Neuronal stem cell (in vitro differentiated cells): ENCODE measurements around the gene RHOXF1.

Source experiments
- DNase-seq: peaks from one replicate; pipeline ENCODE4 v3.0.0-alpha.2; 2013; ENCODE audit warnings: low spot score
- H2AFZ ChIP-seq: one replicate; pipeline ENCODE4 v1.6.1; 2013; ENCODE audit warnings: mild to moderate bottlenecking, low read length, inconsistent platforms
- H2AK5ac ChIP-seq: 2 replicates; pipeline ENCODE4 v1.6.1; 2013; ENCODE audit warnings: low read depth, mild to moderate bottlenecking, inconsistent platforms, low read length, moderate library complexity, mixed read lengths
- H2BK120ac ChIP-seq: 2 replicates; pipeline ENCODE4 v1.6.1; 2013; ENCODE audit warnings: low read depth, mild to moderate bottlenecking, inconsistent platforms, low read length, moderate library complexity, mixed read lengths
- H2BK12ac ChIP-seq: one replicate; pipeline ENCODE4 v1.6.1; 2013; ENCODE audit warnings: low read length, inconsistent platforms
- H2BK15ac ChIP-seq: 2 replicates; pipeline ENCODE4 v1.6.1; 2013; ENCODE audit warnings: mild to moderate bottlenecking, low read length, inconsistent platforms, mixed read lengths
- H2BK5ac ChIP-seq: one replicate; pipeline ENCODE4 v1.6.1; 2013; ENCODE audit warnings: inconsistent platforms, mild to moderate bottlenecking, low read length, moderate library complexity
- H3K14ac ChIP-seq: one replicate; pipeline ENCODE4 v1.6.1; 2013; ENCODE audit warnings: low read length, inconsistent platforms
- H3K18ac ChIP-seq: 2 replicates; pipeline ENCODE4 v1.6.1; 2013; ENCODE audit warnings: low read length, inconsistent platforms
- H3K23ac ChIP-seq: 2 replicates; pipeline ENCODE4 v1.6.1; 2013; ENCODE audit warnings: low read depth, mild to moderate bottlenecking, mixed read lengths, low read length, inconsistent platforms; ENCODE audit not compliant: poor library complexity
- H3K27ac ChIP-seq: replicated peaks from 3 replicates; pipeline ENCODE4 v1.5.1; 2013; ENCODE audit warnings: low read length, inconsistent platforms
- H3K27me3 ChIP-seq, 3 experiments: 2 replicates each; pipeline ENCODE4 v1.6.1; 2013; ENCODE audit warnings: low read length in 3 of 3, mild to moderate bottlenecking in 2 of 3, inconsistent platforms in 1 of 3, low read depth in 1 of 3, mixed read lengths in 1 of 3, moderate library complexity in 1 of 3; ENCODE audit not compliant: control insufficient read depth in 3 of 3, insufficient read depth in 3 of 3
- H3K36me3 ChIP-seq, 2 donors: replicated peaks in 1 of 2; 2 replicates each; pipeline ENCODE4 v1.6.1; 2013; ENCODE audit warnings: low read length in 2 of 2; ENCODE audit not compliant: control insufficient read depth in 2 of 2, insufficient read depth in 2 of 2
- H3K4ac ChIP-seq: 2 replicates; pipeline ENCODE4 v1.6.1; 2013; ENCODE audit warnings: inconsistent platforms, mild to moderate bottlenecking, low read length, moderate library complexity
- H3K4me1 ChIP-seq, 2 donors: 1 replicate in 1 of 2; 2 replicates in 1 of 2; pipeline ENCODE4 v1.6.1; 2013; ENCODE audit warnings: low read length in 2 of 2, low read depth in 1 of 2; ENCODE audit not compliant: control insufficient read depth in 2 of 2, insufficient read depth in 1 of 2
- H3K4me2 ChIP-seq: one replicate; pipeline ENCODE4 v1.6.1; 2013; ENCODE audit warnings: mild to moderate bottlenecking, low read length, inconsistent platforms; ENCODE audit not compliant: insufficient read depth, poor library complexity, severe bottlenecking
- H3K4me3 ChIP-seq, 2 donors: 2 replicates each; pipeline ENCODE4 v1.5.1; 2013; ENCODE audit warnings: low read length in 2 of 2, mild to moderate bottlenecking in 2 of 2, inconsistent platforms in 1 of 2, moderate library complexity in 1 of 2
- H3K79me1 ChIP-seq: one replicate; pipeline ENCODE4 v1.6.1; 2013; ENCODE audit warnings: low read depth, mild to moderate bottlenecking, inconsistent platforms, low read length, moderate library complexity
- H3K9ac ChIP-seq: one replicate; pipeline ENCODE4 v1.6.1; 2013; ENCODE audit warnings: mild to moderate bottlenecking, low read depth, low read length, inconsistent platforms; ENCODE audit not compliant: poor library complexity
- H3K9me3 ChIP-seq, 2 donors: replicated peaks in 1 of 2; 2 replicates each; pipeline versions ENCODE3 to v1.6.1; 2013; ENCODE audit warnings: low read length in 2 of 2, mild to moderate bottlenecking in 2 of 2, inconsistent platforms in 1 of 2, low read depth in 1 of 2, mixed read lengths in 1 of 2, moderate library complexity in 1 of 2; ENCODE audit not compliant: control insufficient read depth in 2 of 2, insufficient read depth in 1 of 2
- H4K8ac ChIP-seq: one replicate; pipeline ENCODE4 v1.6.1; 2013; ENCODE audit warnings: low read depth, mild to moderate bottlenecking, inconsistent platforms, low read length, moderate library complexity
- H4K91ac ChIP-seq: one replicate; pipeline ENCODE4 v1.6.1; 2013; ENCODE audit warnings: low read length, low read depth, mild to moderate bottlenecking, inconsistent platforms; ENCODE audit not compliant: poor library complexity
- WGBS, 2 donors: extraction: QIAGEN DNeasy Blood & Tissue Kit; methylation state at CpG; one replicate each; pipeline ENCODE4 v1.1.7; 2013; ENCODE audit warnings: missing lambda C conversion rate in 2 of 2, mixed read lengths in 1 of 2; ENCODE audit not compliant: insufficient read length in 2 of 2, insufficient replicate concordance in 1 of 2; ENCODE audit errors: extremely low coverage in 2 of 2; 5-methylcytosine and 5-hydroxymethylcytosine counted together

Gene RHOXF1

DNA sequence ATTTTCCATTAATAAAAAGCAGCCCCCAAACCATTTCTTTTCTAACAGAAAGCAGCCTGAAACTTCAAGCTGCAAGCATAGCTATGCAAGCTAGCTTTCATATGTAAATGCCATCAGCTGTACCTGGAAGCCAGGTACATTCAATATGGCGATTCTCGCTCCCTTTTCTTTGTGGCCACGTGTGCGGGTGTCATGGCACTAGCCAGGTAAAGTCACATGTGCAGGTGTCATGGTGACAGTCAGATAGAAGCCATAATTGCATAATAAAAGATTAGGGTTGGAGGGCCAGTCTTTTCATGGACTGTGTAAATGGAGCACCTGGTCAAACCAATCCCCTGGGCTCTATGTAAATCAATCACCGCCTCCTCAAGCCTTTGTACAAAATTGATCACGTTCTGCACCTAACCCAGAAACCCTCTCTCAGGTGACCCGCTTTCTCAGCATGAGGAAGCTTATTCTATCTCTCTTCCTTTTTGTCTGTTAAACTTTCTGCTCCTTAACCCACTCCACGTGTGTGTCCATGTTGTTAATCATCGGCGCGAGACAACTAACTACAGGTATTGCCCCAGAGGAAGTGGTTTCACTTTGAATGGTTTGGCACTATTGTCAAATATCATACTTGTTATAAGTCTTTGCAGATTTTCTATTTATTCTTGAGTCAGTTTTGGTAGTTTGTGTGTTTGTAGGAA lies 24.7 kb upstream of the RHOXF1 start:
- WGBS, 2 donors = no CpG with 5 or more reads among the region's 11 CpGs
- Histone ChIP-seq H2AFZ (no peak overlapping the region), H3K4me1 (no peaks in the 10 kb centered on the region), H3K9ac (no peak overlapping the region), H3K27ac (no peak overlapping the region), H2BK120ac (no peak overlapping the region), H2BK15ac (no peak overlapping the region), H3K36me3 (no peaks in the 10 kb centered on the region), H4K8ac (no peak overlapping the region), H2BK5ac (no peak overlapping the region), H3K4me2 (no peak overlapping the region), H2BK12ac (no peak overlapping the region), H3K4ac (no peak overlapping the region), H4K91ac (no peak overlapping the region), H3K79me1 (no peaks in the 10 kb centered on the region), H3K9me3 (no peaks in the 10 kb centered on the region), H3K27me3 (no peaks in the 10 kb centered on the region), H3K14ac (no peak overlapping the region), H3K18ac (no peak overlapping the region), H3K4me3 (no peak overlapping the region), H2AK5ac (no peak overlapping the region), H3K23ac (no peak overlapping the region)
- no peak for DNase-seq

DNA sequence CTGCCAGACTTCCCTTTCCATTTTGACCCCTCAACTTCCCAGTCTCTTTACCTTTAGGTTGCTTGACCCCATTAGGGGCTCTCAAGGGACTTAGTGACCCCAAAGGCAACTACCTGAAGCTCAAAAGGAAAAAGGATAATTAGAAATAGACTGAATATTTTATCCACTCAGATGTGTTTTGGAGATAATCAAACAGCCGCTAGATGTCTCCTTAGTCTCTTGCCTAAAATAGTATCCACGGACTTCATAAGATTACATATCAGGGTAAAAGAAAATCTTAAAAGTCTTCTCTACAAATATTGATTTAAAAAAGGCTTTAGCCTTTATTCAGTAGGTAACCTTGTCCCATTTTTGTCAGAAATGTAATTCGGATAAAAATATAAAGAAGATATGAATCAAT lies 21.7 kb upstream of the RHOXF1 start:
- H3K9ac ChIP-seq = no peak overlapping the region
- WGBS, 2 donors = no CpG with 5 or more reads among the region's 3 CpGs
- H3K4me1 ChIP-seq = no peaks in the 10 kb centered on the region
- H3K14ac ChIP-seq = no peak overlapping the region
- no peak overlapping the region for H3K4me2 ChIP-seq
- H3K4ac ChIP-seq = no peak overlapping the region
- no peaks in the 10 kb centered on the region for H3K36me3 ChIP-seq
- no peak overlapping the region for H2BK5ac ChIP-seq
- no peak overlapping the region for H3K23ac ChIP-seq
- no peaks in the 10 kb centered on the region for H3K27me3 ChIP-seq
- no peak overlapping the region for H4K91ac ChIP-seq
- H3K79me1 ChIP-seq = no peaks in the 10 kb centered on the region
- no peak overlapping the region for H2BK12ac ChIP-seq
- DNase-seq = no peak
- H3K27ac ChIP-seq = no peak overlapping the region
- no peak overlapping the region for H3K18ac ChIP-seq
- H4K8ac ChIP-seq = no peak overlapping the region
- no peak overlapping the region for H3K4me3 ChIP-seq
- H2AK5ac ChIP-seq = no peak overlapping the region
- H2AFZ ChIP-seq = no peak overlapping the region
- no peak overlapping the region for H2BK15ac ChIP-seq
- H3K9me3 ChIP-seq = no peaks in the 10 kb centered on the region
- H2BK120ac ChIP-seq = no peak overlapping the region

DNA sequence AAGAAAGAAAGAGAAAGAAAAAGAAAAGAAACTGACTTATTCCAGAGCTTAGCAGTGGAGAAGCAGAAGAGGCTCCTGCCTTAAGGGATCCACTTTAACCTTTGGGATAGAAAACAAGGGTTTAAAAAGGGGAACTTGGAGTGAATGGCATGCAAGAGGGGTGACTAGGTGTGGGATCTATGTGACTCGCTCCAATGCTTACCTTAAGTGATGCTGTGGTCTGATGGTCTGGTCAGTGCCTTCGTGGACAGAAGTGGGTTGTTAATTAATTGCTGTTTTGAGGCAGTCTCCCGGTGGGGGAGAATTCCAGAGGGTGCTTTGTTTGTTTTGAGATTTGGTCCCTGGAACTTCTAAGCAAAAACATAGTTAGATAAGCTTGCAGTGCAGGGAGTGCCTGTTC lies 21.1 kb upstream of the RHOXF1 start:
- H3K18ac ChIP-seq = no peak overlapping the region
- H2BK12ac ChIP-seq = no peak overlapping the region
- H3K27me3 ChIP-seq = no peaks in the 10 kb centered on the region
- H2AFZ ChIP-seq = no peak overlapping the region
- H3K4me1 ChIP-seq = no peaks in the 10 kb centered on the region
- H3K4me3 ChIP-seq = no peak overlapping the region
- WGBS, 2 donors = no CpG with 5 or more reads among the region's 3 CpGs
- no peak overlapping the region for H2BK120ac ChIP-seq
- no peak overlapping the region for H2AK5ac ChIP-seq
- no peak overlapping the region for H3K27ac ChIP-seq
- H4K91ac ChIP-seq = no peak overlapping the region
- H3K14ac ChIP-seq = no peak overlapping the region
- H3K9me3 ChIP-seq = no peaks in the 10 kb centered on the region
- no peak overlapping the region for H2BK15ac ChIP-seq
- no peaks in the 10 kb centered on the region for H3K36me3 ChIP-seq
- no peak overlapping the region for H3K9ac ChIP-seq
- no peak overlapping the region for H4K8ac ChIP-seq
- H3K4ac ChIP-seq = no peak overlapping the region
- no peaks in the 10 kb centered on the region for H3K79me1 ChIP-seq
- no peak overlapping the region for H2BK5ac ChIP-seq
- H3K23ac ChIP-seq = no peak overlapping the region
- H3K4me2 ChIP-seq = no peak overlapping the region
- no peak for DNase-seq

DNA sequence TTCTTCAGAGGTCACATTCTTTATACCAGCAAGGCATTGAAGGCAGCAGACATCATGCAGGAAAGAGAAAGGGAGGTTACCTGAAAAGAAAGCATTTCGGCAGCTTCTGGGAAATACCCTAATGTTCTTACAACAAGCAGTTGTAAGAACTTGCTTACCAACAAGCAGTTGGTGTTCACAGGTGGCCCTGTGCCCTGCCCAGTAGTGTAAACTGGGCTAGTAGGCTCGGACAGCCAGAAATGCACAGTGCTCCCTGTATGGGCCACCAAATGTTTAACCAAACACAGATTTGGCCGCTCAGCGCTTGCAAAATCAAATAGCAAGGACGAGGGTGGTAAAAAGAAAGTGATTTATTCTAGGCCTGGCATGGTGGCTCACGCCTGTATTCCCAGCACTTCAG lies 20.4 kb upstream of the RHOXF1 start:
- H3K9me3 ChIP-seq = no peaks in the 10 kb centered on the region
- H3K4me2 ChIP-seq = no peak overlapping the region
- H3K27me3 ChIP-seq = no peaks in the 10 kb centered on the region
- no peak overlapping the region for H3K4me3 ChIP-seq
- no peak overlapping the region for H4K91ac ChIP-seq
- H2BK5ac ChIP-seq = no peak overlapping the region
- no peak overlapping the region for H2AK5ac ChIP-seq
- H3K4ac ChIP-seq = no peak overlapping the region
- no peak overlapping the region for H3K9ac ChIP-seq
- H3K79me1 ChIP-seq = no peaks in the 10 kb centered on the region
- H2BK12ac ChIP-seq = no peak overlapping the region
- no peak overlapping the region for H3K23ac ChIP-seq
- no peak for DNase-seq
- WGBS, 2 donors = no CpG with 5 or more reads among the region's 6 CpGs
- H2AFZ ChIP-seq = no peak overlapping the region
- H3K14ac ChIP-seq = no peak overlapping the region
- no peak overlapping the region for H4K8ac ChIP-seq
- H3K27ac ChIP-seq = no peak overlapping the region
- H2BK15ac ChIP-seq = no peak overlapping the region
- H3K4me1 ChIP-seq = no peaks in the 10 kb centered on the region
- H3K36me3 ChIP-seq = no peaks in the 10 kb centered on the region
- H2BK120ac ChIP-seq = no peak overlapping the region
- no peak overlapping the region for H3K18ac ChIP-seq
